ENCODE measurements around the gene SLC40A1. TPM values are rescaled to one million over a fixed set of nuclear protein-coding genes. Genes with fewer than 3 reads are reported as not detected.

Gene SLC40A1
- total and polyA plus RNA-seq, 2 of the 8 experiments (the other 6 are each of a cell fraction or from before 2014, with no cell fraction given), result 0.03 TPM; not detected in 1

DNA sequence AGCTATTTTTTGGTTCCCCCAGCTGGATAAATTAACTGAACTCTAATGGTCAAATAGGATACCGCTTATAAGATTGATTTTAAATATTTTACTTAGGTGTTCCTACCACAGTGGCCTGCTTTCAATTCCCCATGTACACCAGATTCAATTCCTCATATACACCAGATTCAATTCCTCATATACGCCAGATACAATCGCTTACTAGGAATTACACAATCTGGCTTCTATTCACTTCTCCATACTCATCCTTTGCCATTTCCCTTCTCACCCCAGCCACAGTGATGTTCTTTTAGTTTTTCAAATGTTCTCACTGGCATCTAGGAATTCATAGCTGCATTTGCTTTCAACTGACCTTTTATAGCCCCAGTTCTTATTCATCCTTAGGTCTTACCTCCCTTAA lies 66.5 kb downstream of the SLC40A1 start:
- H3K56ac ChIP-seq (replicated peaks; ENCODE audit: insufficient read length, low read depth, low read length), result no peak overlapping the region
- H3K4me1 ChIP-seq (replicated peaks in 1 of 4; ENCODE audit: control insufficient read depth in 3 of 4, insufficient read depth in 4 of 4, low read length in 3 of 4), result no peaks in the 10 kb centered on the region
- no peaks in the 10 kb centered on the region for H3K79me1 ChIP-seq (ENCODE audit: low read depth, low read length)
- WGBS, 2 experiments (ENCODE audit: extremely low coverage in 1 of 2, insufficient coverage in 1 of 2, insufficient read length in 1 of 2, insufficient replicate concordance in 2 of 2, low coverage in 1 of 2, low lambda C conversion rate in 2 of 2, missing lambda C conversion rate in 1 of 2), result 88% methylated on average over 3 of the region's 3 CpGs; no CpG with 5 or more reads in 1 of the 2 experiments
- no peak overlapping the region for H2BK15ac ChIP-seq (ENCODE audit: low read length)
- POLR2A ChIA-PET (ENCODE audit: partially characterized antibody), result no interaction called here
- H4K5ac ChIP-seq (ENCODE audit: insufficient read length, low read depth, low read length), result no peak overlapping the region
- no peak overlapping the region for H2BK20ac ChIP-seq (ENCODE audit: low read length)
- no peaks in the 10 kb centered on the region for H3K23me2 ChIP-seq (ENCODE audit: low read depth, low read length)
- H3K18ac ChIP-seq (ENCODE audit: extremely low read depth, low read length), result no peak overlapping the region
- H4K91ac ChIP-seq (replicated peaks; ENCODE audit: insufficient read length, low read length), result no peak overlapping the region
- CTCF ChIA-PET (ENCODE audit: partially characterized antibody), result interaction anchor here (0.8 to 1.4 kb wide), 2 partner anchors 12 to 104 kb away, joined by 3 to 4 read pairs; no protein-coding TSS in a partner anchor
- no peak overlapping the region for H3K4me3 ChIP-seq (ENCODE audit: extremely low read depth in 1 of 4, insufficient read depth in 2 of 4, low read depth in 3 of 4, low read length in 4 of 4)
- H2AK5ac ChIP-seq (ENCODE audit: low read depth, low read length), result no peak overlapping the region
- H3K9me3 ChIP-seq (ENCODE audit: insufficient read depth in 2 of 2, low read depth in 1 of 2, low read length in 1 of 2), result no peaks in the 10 kb centered on the region; a peak in 1 of 4 replicates
- no peak for DNase-seq (ENCODE audit: low read depth in 1 of 2, low spot score in 2 of 2)
- H4K20me1 ChIP-seq (replicated peaks in 1 of 2; ENCODE audit: control insufficient read depth in 1 of 2, insufficient read depth in 2 of 2, low read length in 2 of 2), result no peaks in the 10 kb centered on the region
- no peak overlapping the region for H2BK5ac ChIP-seq (ENCODE audit: low read depth, low read length)
- no peak overlapping the region for H2BK12ac ChIP-seq (ENCODE audit: low read depth, low read length)
- no peak for FAIRE-seq
- no peaks in the 10 kb centered on the region for H3K79me2 ChIP-seq (ENCODE audit: control insufficient read depth in 1 of 2, insufficient read depth in 2 of 2, low read length in 2 of 2)
- H3K9ac ChIP-seq (replicated peaks in 1 of 4; ENCODE audit: extremely low read depth in 1 of 4, low read depth in 3 of 4, low read length in 3 of 4), result no peak overlapping the region
- no peak overlapping the region for H2BK120ac ChIP-seq (replicated peaks; ENCODE audit: low read depth, low read length)
- H3K4me2 ChIP-seq (ENCODE audit: insufficient read depth in 1 of 2, low read depth in 2 of 2, low read length in 2 of 2), result no peak overlapping the region
- no peak overlapping the region for H3K27ac ChIP-seq (ENCODE audit: low read depth, low read length)
- H3K4ac ChIP-seq (replicated peaks; ENCODE audit: insufficient read length, low read depth, low read length), result no peak overlapping the region
- no peak overlapping the region for H4K8ac ChIP-seq (ENCODE audit: extremely low read depth, insufficient read depth, low read length)
- no peak overlapping the region for H3K23ac ChIP-seq (ENCODE audit: insufficient read length)
- no peaks in the 10 kb centered on the region for H3K36me3 ChIP-seq (ENCODE audit: control insufficient read depth in 2 of 4, insufficient read depth in 4 of 4, low read length in 3 of 4)
- H3K27me3 ChIP-seq (replicated peaks in 1 of 4; ENCODE audit: control insufficient read depth in 3 of 4, extremely low read depth in 1 of 4, insufficient read depth in 3 of 4, low read length in 3 of 4), result no peaks in the 10 kb centered on the region
- TF ChIP-seq RXRA (IDR thresholded peaks at IDR 0.05; ENCODE audit: insufficient read depth, low read depth, low read length), result no peak
- H3K14ac ChIP-seq (ENCODE audit: insufficient read length), result no peak overlapping the region
- H2AFZ ChIP-seq (ENCODE audit: low read length), result no peak overlapping the region

Measured in H1 (cell line).